ENCODE measurements around the gene SERPINA5. TPM values are rescaled to one million over a fixed set of nuclear protein-coding genes. Genes with fewer than 3 reads are reported as not detected.
"Not testable (repeated sequence)": the region's sequence is repeated elsewhere in the genome, so short reads cannot be mapped to it uniquely, and the experiment has no call there.

Gene SERPINA5
- total RNA-seq, 1 experiment from 2014 or later = 0.49 TPM

DNA sequence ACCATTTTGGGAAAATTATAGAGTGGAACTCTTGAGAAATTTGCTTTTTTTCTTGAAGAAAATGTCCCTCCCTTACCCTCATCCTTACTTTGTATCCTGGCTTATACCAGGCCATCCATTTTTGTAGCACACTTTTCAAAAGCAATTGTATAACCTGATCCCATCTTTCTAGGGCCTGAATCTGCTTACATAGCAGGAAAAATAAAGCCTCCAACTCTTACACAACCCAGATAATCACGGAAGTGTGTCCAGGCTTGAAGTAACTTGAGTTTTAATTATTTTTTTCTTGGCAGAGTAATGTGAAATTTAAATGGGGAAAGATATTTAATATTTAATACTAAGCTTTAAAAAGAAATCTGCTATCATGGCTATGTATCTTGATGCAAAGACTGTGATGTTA lies 53.9 kb downstream of the SERPINA5 start:
- no peaks in the 10 kb centered on the region for H3K27me3 ChIP-seq (ENCODE audit: control insufficient read depth, insufficient read depth, low read length)
- DNase-seq (ENCODE audit: low read depth, low spot score) (no peak), ATAC-seq (no peak)
- no peak overlapping the region for H3K27ac ChIP-seq (ENCODE audit: low read length)
- TF ChIP-seq CTCF (IDR thresholded peaks at IDR 0.05) = no peak
- no peak for TF ChIP-seq TCF7L2 (IDR thresholded peaks at IDR 0.05; ENCODE audit: low read depth, low read length)
- TF ChIP-seq SIN3A (IDR thresholded peaks at IDR 0.05; ENCODE audit: borderline replicate concordance, insufficient read depth, low read depth, low read length) = no peak
- TF ChIP-seq, protein P1, sequence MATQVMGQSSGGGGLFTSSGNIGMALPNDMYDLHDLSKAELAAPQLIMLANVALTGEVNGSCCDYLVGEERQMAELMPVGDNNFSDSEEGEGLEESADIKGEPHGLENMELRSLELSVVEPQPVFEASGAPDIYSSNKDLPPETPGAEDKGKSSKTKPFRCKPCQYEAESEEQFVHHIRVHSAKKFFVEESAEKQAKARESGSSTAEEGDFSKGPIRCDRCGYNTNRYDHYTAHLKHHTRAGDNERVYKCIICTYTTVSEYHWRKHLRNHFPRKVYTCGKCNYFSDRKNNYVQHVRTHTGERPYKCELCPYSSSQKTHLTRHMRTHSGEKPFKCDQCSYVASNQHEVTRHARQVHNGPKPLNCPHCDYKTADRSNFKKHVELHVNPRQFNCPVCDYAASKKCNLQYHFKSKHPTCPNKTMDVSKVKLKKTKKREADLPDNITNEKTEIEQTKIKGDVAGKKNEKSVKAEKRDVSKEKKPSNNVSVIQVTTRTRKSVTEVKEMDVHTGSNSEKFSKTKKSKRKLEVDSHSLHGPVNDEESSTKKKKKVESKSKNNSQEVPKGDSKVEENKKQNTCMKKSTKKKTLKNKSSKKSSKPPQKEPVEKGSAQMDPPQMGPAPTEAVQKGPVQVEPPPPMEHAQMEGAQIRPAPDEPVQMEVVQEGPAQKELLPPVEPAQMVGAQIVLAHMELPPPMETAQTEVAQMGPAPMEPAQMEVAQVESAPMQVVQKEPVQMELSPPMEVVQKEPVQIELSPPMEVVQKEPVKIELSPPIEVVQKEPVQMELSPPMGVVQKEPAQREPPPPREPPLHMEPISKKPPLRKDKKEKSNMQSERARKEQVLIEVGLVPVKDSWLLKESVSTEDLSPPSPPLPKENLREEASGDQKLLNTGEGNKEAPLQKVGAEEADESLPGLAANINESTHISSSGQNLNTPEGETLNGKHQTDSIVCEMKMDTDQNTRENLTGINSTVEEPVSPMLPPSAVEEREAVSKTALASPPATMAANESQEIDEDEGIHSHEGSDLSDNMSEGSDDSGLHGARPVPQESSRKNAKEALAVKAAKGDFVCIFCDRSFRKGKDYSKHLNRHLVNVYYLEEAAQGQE (IDR thresholded peaks at IDR 0.05; ENCODE audit: insufficient read depth in 1 of 2, low read depth in 2 of 2, low read length in 1 of 2) = no peak
- TF ChIP-seq POLR2AphosphoS5 (IDR thresholded peaks at IDR 0.05; ENCODE audit: low read depth, low read length) = no peak
- POLR2A ChIA-PET = no interaction called here
- intact Hi-C loops (cut with micrococcal nuclease; ENCODE audit: unreplicated experiment) (no loop called here), in situ Hi-C loops (cut with HindIII; ENCODE audit: low pct_unique_long_range_greater_than_20kb, low sequenced_read_pairs) (no loop called here)
- CTCF ChIA-PET = no interaction called here
- BruUV-seq (replicated peaks) = no TSS peak
- H3K36me3 ChIP-seq (ENCODE audit: control insufficient read depth, insufficient read depth, low read length) = no peaks in the 10 kb centered on the region
- no peak overlapping the region for H3K4me3 ChIP-seq (ENCODE audit: low read depth in 2 of 2, low read length in 2 of 2)
- H3K9me3 ChIP-seq (ENCODE audit: control insufficient read depth, insufficient read depth, low read depth, low read length) = no peaks in the 10 kb centered on the region
- no peaks in the 10 kb centered on the region for H3K4me1 ChIP-seq (ENCODE audit: control insufficient read depth, insufficient read depth, low read length)

DNA sequence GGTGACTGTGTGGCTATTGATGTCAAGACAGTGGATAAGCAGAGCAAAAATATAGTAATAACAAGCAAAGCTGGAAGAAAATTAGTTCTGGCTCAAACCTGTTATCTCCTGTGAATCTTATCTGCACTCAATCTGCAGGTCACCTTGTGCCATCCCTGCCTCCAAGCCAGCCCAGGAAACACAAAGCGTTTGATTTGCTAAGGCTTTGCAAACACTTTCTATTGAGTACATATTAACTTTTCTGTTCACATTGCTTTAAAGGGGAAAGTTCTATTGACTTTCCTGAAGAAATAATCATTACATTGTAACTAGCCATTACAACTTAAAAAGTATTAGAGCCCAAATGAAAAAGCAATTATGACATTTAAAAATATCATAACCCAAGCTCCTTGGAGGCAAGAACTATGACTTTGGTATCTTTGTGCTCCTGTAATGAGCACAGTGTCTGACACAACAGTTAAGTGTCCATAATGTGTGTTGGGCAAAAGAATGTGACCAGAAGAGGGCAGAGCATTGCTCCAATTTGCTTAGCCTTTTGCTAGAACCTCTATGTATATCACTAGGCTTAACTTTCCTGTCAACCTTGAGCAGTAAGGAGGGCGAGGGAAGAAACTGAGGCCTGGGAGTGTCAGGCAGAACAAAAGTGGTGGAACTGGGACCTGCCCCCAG lies 55.7 kb downstream of the SERPINA5 start:
- no peak for DNase-seq (ENCODE audit: low read depth, low spot score)
- no peak for TF ChIP-seq POLR2AphosphoS5 (IDR thresholded peaks at IDR 0.05; ENCODE audit: low read depth, low read length)
- TF ChIP-seq CTCF (IDR thresholded peaks at IDR 0.05) = peak; percentile 35; the same call in 1 of the 2 replicates
- ATAC-seq = no peak
- intact Hi-C loops (cut with micrococcal nuclease; ENCODE audit: unreplicated experiment) = no loop called here
- ChIA-PET POLR2A (no interaction called here), CTCF (no interaction called here)
- in situ Hi-C loops (cut with HindIII; ENCODE audit: low pct_unique_long_range_greater_than_20kb, low sequenced_read_pairs) = no loop called here
- H3K36me3 ChIP-seq (ENCODE audit: control insufficient read depth, insufficient read depth, low read length) = no peaks in the 10 kb centered on the region
- no TSS peak for BruUV-seq (replicated peaks)
- H3K4me1 ChIP-seq (ENCODE audit: control insufficient read depth, insufficient read depth, low read length) = no peaks in the 10 kb centered on the region
- H3K27ac ChIP-seq (ENCODE audit: low read length) = no peak overlapping the region
- no peaks in the 10 kb centered on the region for H3K27me3 ChIP-seq (ENCODE audit: control insufficient read depth, insufficient read depth, low read length)
- H3K9me3 ChIP-seq (ENCODE audit: control insufficient read depth, insufficient read depth, low read depth, low read length) = no peaks in the 10 kb centered on the region
- H3K4me3 ChIP-seq (ENCODE audit: low read depth in 2 of 2, low read length in 2 of 2) = no peak overlapping the region

GRCh38 chr14:94637814-94638213 lies 56.6 kb downstream of the SERPINA5 start:
- DNase-seq (ENCODE audit: low read depth, low spot score); H3K27me3 ChIP-seq (ENCODE audit: control insufficient read depth, insufficient read depth, low read length); H3K4me1 ChIP-seq (ENCODE audit: control insufficient read depth, insufficient read depth, low read length); BruUV-seq (replicated peaks); H3K36me3 ChIP-seq (ENCODE audit: control insufficient read depth, insufficient read depth, low read length); POLR2A ChIA-PET; H3K4me3 ChIP-seq (ENCODE audit: low read depth in 2 of 2, low read length in 2 of 2); CTCF ChIA-PET; in situ Hi-C loops (cut with HindIII; ENCODE audit: low pct_unique_long_range_greater_than_20kb, low sequenced_read_pairs); H3K9me3 ChIP-seq (ENCODE audit: control insufficient read depth, insufficient read depth, low read depth, low read length); intact Hi-C loops (cut with micrococcal nuclease; ENCODE audit: unreplicated experiment); ATAC-seq; H3K27ac ChIP-seq (ENCODE audit: low read length): not testable (repeated sequence)
